Vagina (tissue), 2 donors: Measurements from ENCODE around the gene MYO1G. TPM values are rescaled to one million over a fixed set of nuclear protein-coding genes. Genes with fewer than 3 reads are reported as not detected.
"Not testable (repeated sequence)": the region's sequence is repeated elsewhere in the genome, so short reads cannot be mapped to it uniquely, and the experiment has no call there.

Source experiments
- DNase-seq, 2 donors: peaks; one replicate each; pipeline ENCODE4 v3.0.0-alpha.2; 2017; ENCODE audit errors: extremely low spot score in 2 of 2
- H3K27ac ChIP-seq: fragments of 200-600 bp; sonication (generic); one replicate; pipeline ENCODE4 v1.5.1; 2019
- H3K27me3 ChIP-seq: fragments of 200-600 bp; sonication (generic); one replicate; pipeline ENCODE4 v1.5.1; 2019
- H3K36me3 ChIP-seq, 2 donors: fragments of 200-600 bp; sonication (generic); one replicate each; pipeline ENCODE4 v1.5.1; 2017 to 2019
- H3K4me1 ChIP-seq: fragments of 200-600 bp; sonication (generic); one replicate; pipeline ENCODE4 v1.5.1; 2019
- H3K4me3 ChIP-seq, 2 donors: fragments of 200-600 bp; sonication (generic); 1 replicate in 1 of 2; 2 replicates in 1 of 2; pipeline ENCODE4 v1.5.1; 2016 to 2019
- H3K9me3 ChIP-seq: fragments of 200-600 bp; sonication (generic); one replicate; pipeline ENCODE4 v1.5.1; 2019
- POLR2A ChIP-seq, 2 donors: fragments of 450-650 bp; IDR thresholded peaks; one replicate each; pipeline ENCODE4 v1.6.1; 2017; ENCODE audit warnings: antibody characterized with exemption in 2 of 2, mild to moderate bottlenecking in 2 of 2, moderate library complexity in 2 of 2
- POLR2AphosphoS5 ChIP-seq, 2 donors: sonication (generic); formaldehyde crosslinking; IDR thresholded peaks; one replicate each; pipeline ENCODE4 v1.9.0; 2017; ENCODE audit warnings: antibody characterized with exemption in 2 of 2, mild to moderate bottlenecking in 2 of 2, low read depth in 1 of 2; ENCODE audit not compliant: insufficient read depth in 1 of 2
- intact Hi-C: fragments of 100-400 bp; cut with DNase I; formaldehyde crosslinking; loops from one replicate; pipeline ENCODE4 v1.15.1; 2023
- total RNA-seq: library from RNA; depleted of rRNA; stranded (reverse); fragments of >200 nt; gene quantifications from one replicate; pipeline ENCODE4 v1.2.3, GENCODE V29; 2016
- TF ChIP-seq, protein P1 (sequence below), 3 experiments: fragments of 450-650 bp in 2 of 3; fragments of 200-600 bp in 1 of 3; sonication (generic) in 1 of 3; IDR thresholded peaks; one replicate each; pipeline ENCODE4 v1.5.1; 2017 to 2019; ENCODE audit warnings: antibody characterized with exemption in 3 of 3, mild to moderate bottlenecking in 2 of 3, moderate library complexity in 2 of 3

The MYO1G gene
- total RNA-seq, 1 donor from 2014 or later: 5.2 TPM

DNA sequence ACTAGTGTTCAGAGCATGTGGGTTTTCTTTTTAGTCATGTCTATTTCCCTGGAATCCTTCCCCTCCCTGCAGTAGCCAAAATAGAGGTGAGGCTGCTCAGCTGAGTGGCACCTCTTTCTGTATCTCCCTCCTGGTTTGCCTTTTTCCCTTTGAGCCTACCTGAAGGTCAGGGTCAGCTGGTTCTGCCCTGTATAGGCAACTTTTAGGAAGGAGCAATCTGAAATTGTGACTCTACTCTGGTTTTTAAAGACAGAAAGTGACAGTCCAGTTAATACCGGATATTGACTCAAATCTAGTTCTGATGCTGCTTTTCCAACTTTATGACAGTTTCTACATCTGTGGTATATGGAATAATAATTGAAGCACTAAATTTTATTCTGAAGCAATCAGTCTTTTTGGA lies 47.2 kb upstream of the MYO1G start:
- intact Hi-C loops: no loop called here
- no peak for DNase-seq

DNA sequence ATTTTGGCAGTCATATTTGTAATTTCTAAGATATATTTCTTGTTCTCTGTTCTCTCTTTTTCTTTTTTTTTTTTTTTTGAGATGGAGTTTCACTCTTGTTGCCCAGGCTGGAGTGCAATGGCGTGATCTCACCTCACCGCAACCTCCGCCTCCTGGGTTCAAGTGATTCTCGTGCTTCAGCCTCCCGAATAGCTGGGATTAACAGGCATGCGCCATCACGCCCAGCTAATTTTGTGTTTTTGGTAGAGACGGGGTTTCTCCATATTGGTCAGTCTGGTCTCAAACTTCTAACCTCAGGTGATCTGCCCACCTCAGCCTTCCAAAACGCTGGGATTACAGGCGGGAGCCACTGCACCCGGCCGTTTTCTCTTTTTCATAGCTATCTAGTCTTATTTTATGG lies 46.7 kb upstream of the MYO1G start:
- H3K4me1 ChIP-seq, H3K27me3 ChIP-seq, H3K9me3 ChIP-seq, DNase-seq, H3K27ac ChIP-seq, H3K4me3 ChIP-seq, intact Hi-C loops, H3K36me3 ChIP-seq: not testable (repeated sequence)

More for the DNA sequence above, 47.2 kb upstream of the MYO1G start:
- no peaks in the 10 kb centered on the region for H3K36me3 ChIP-seq
- H3K27ac ChIP-seq: no peak overlapping the region
- TF ChIP-seq POLR2AphosphoS5 (IDR thresholded peaks at IDR 0.05; ENCODE audit: insufficient read depth in 1 of 2, low read depth in 1 of 2): no peak
- no peak for TF ChIP-seq POLR2A (IDR thresholded peaks at IDR 0.05)
- TF ChIP-seq, protein P1, sequence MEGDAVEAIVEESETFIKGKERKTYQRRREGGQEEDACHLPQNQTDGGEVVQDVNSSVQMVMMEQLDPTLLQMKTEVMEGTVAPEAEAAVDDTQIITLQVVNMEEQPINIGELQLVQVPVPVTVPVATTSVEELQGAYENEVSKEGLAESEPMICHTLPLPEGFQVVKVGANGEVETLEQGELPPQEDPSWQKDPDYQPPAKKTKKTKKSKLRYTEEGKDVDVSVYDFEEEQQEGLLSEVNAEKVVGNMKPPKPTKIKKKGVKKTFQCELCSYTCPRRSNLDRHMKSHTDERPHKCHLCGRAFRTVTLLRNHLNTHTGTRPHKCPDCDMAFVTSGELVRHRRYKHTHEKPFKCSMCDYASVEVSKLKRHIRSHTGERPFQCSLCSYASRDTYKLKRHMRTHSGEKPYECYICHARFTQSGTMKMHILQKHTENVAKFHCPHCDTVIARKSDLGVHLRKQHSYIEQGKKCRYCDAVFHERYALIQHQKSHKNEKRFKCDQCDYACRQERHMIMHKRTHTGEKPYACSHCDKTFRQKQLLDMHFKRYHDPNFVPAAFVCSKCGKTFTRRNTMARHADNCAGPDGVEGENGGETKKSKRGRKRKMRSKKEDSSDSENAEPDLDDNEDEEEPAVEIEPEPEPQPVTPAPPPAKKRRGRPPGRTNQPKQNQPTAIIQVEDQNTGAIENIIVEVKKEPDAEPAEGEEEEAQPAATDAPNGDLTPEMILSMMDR (IDR thresholded peaks at IDR 0.05): no peak
- no peak overlapping the region for H3K4me3 ChIP-seq
- no peaks in the 10 kb centered on the region for H3K27me3 ChIP-seq
- peaks cover 8% of the 10 kb centered on the region for H3K4me1 ChIP-seq
- no peaks in the 10 kb centered on the region for H3K9me3 ChIP-seq

DNA sequence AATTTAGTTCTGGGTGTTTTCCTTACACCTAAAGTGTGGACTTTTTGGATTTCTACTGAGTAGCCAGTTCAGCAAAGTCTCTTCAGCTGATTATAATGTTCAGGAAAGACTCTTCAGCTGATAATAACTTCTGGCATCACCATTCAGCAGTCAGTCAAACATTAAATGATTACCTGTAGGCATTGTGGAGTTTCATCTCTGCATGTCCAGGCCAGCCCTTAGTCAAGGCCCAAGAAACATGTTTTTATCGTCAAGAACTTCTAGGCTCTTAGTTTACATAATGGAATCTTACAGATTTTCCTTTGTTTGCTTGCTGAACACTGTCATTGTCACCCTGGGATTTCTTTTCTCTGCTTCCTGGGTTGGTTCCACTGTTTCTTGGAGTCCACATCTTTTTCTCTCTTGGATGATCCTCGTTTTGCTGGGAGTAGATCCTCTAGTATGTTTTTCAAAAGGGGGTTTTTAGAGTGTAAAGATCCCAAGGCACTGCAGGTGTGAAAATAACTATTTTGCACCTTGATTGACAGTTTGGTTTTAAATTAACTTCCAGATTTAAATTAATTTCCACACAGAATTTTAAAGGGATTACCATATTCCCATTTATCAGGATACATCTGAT lies 45.4 kb upstream of the MYO1G start:
- H3K4me3 ChIP-seq: no peak overlapping the region
- no peak for DNase-seq
- no peaks in the 10 kb centered on the region for H3K36me3 ChIP-seq
- no peaks in the 10 kb centered on the region for H3K27me3 ChIP-seq
- H3K9me3 ChIP-seq: no peaks in the 10 kb centered on the region
- peaks cover 8% of the 10 kb centered on the region for H3K4me1 ChIP-seq
- TF ChIP-seq, protein P1 (IDR thresholded peaks at IDR 0.05): no peak
- TF ChIP-seq POLR2A (IDR thresholded peaks at IDR 0.05) (no peak), POLR2AphosphoS5 (IDR thresholded peaks at IDR 0.05; ENCODE audit: insufficient read depth in 1 of 2, low read depth in 1 of 2) (no peak)
- intact Hi-C loops: no loop called here
- no peak overlapping the region for H3K27ac ChIP-seq

DNA sequence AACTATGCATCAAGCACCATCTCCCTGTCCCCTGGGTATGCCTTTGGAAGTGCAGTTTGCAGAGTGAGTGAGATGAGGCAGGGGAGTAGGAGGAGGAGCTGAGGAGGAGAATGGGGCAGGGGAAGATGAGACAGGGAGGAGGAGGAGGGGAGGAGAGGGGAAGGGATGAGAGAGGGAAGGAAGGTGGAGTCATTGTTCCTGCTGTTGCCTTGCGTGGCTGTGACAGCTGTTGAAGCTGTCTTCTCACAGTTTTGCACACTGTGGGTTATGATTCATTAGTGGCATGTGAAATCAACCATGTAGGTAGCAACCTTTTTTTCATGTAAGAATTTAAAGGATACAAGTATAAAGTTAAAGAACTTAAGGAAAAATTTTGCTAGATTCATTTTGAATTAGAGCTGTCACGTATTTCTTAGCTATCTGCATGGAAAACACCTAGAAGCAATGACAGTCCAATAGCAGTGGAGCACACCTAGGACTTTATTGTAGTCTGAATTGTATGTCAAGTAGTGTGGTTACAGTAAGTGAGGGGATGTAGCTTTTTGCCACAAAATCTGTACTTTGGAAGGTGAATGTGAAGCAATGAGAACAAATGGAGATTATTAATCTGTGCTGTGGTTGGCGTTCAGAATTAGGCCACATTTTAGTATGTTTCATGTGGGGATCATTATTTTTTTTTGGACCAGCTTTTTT lies 42.9 kb upstream of the MYO1G start:
- Histone ChIP-seq H3K4me3 (no peak overlapping the region), H3K27me3 (no peaks in the 10 kb centered on the region), H3K9me3 (no peaks in the 10 kb centered on the region), H3K27ac (no peak overlapping the region), H3K4me1 (peaks cover 2% of the 10 kb centered on the region), H3K36me3 (no peaks in the 10 kb centered on the region)
- DNase-seq: no peak
- TF ChIP-seq, protein P1 (IDR thresholded peaks at IDR 0.05): no peak
- no peak for TF ChIP-seq POLR2AphosphoS5 (IDR thresholded peaks at IDR 0.05; ENCODE audit: insufficient read depth in 1 of 2, low read depth in 1 of 2)
- no peak for TF ChIP-seq POLR2A (IDR thresholded peaks at IDR 0.05)
- intact Hi-C loops: no loop called here

DNA sequence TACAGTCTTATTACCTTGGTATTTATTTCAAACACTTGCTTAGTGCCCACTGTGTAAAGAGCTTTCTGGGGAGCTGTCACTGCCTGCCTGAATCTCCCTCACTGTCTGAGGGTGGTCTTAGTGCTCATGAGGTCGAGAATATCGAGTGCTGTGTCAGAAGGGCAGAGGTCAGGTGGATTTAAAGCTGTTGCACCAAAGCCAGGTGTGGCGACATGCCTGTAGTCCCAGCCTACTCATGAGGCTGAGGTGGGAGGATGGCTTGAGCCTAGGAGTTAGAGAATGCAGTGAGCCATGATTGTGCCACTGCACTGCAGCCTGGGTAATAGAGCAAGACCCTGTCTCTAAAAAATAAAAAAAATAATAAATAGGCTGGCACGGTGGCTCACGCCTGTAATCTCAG lies 42.1 kb upstream of the MYO1G start:
- no peaks in the 10 kb centered on the region for H3K9me3 ChIP-seq
- H3K4me1 ChIP-seq: no peaks in the 10 kb centered on the region
- no peaks in the 10 kb centered on the region for H3K36me3 ChIP-seq
- intact Hi-C loops: no loop called here
- TF ChIP-seq POLR2A (IDR thresholded peaks at IDR 0.05): no peak
- no peak for TF ChIP-seq POLR2AphosphoS5 (IDR thresholded peaks at IDR 0.05; ENCODE audit: insufficient read depth in 1 of 2, low read depth in 1 of 2)
- TF ChIP-seq, protein P1 (IDR thresholded peaks at IDR 0.05): no peak
- H3K27me3 ChIP-seq: no peaks in the 10 kb centered on the region
- no peak for DNase-seq
- H3K4me3 ChIP-seq: no peak overlapping the region
- no peak overlapping the region for H3K27ac ChIP-seq
